Endothelial cell of umbilical vein (primary cell): ENCODE measurements around the gene WDPCP. TPM values are rescaled to one million over a fixed set of nuclear protein-coding genes. Genes with fewer than 3 reads are reported as not detected.

ENCODE experiments used
- BruUV-seq: library from RNA; stranded (reverse); fragments of 400-500 nt; replicated peaks from 2 replicates; lab custom pipeline; 2021; lab: Mats Ljungman, UMichigan
- CTCF ChIA-PET: fragments of 300-600, 350-600 bp; sonication (Branson Sonifier 250); formaldehyde crosslinking; loops from one replicate; lab custom pipeline; 2021; ENCODE audit warnings: antibody characterized with exemption, inconsistent platforms; lab: Charles Lee
- POLR2A ChIA-PET: fragments of 300-600, 350-600 bp; sonication (Branson Sonifier 250); formaldehyde crosslinking; loops from one replicate; lab custom pipeline; 2021; ENCODE audit warnings: antibody characterized with exemption, inconsistent platforms; lab: Charles Lee
- DNase-seq: peaks from one replicate; pipeline ENCODE4 v3.0.0-alpha.2; 2011; ENCODE audit warnings: low read depth, low spot score
- FAIRE-seq: peaks from 2 replicates; lab custom pipeline; 2011; peaks lifted over from hg19 to GRCh38; lab: Jason Lieb, UNC
- H2AFZ ChIP-seq: 2 replicates; pipeline ENCODE4 v1.6.0; 2012; ENCODE audit warnings: low read depth, low read length, control low read depth, inconsistent platforms
- H3K27ac ChIP-seq: 2 replicates; pipeline ENCODE4 v1.5.1; 2011; ENCODE audit warnings: low read depth, mild to moderate bottlenecking, control low read depth, low read length, moderate library complexity; ENCODE audit not compliant: insufficient read depth
- H3K27me3 ChIP-seq, 2 experiments: 2 replicates each; pipeline versions ENCODE4 v1.6.0 to v1.6.1; 2011; ENCODE audit warnings: low read length in 2 of 2, mixed read lengths in 1 of 2; ENCODE audit not compliant: control insufficient read depth in 2 of 2, insufficient read depth in 2 of 2
- H3K36me3 ChIP-seq, 2 experiments: 2 replicates in 1 of 2; 3 replicates in 1 of 2; pipeline ENCODE4 v1.5.1; 2011; ENCODE audit warnings: low read length in 2 of 2, mild to moderate bottlenecking in 1 of 2, moderate library complexity in 1 of 2; ENCODE audit not compliant: control insufficient read depth in 2 of 2, insufficient read depth in 2 of 2; ENCODE audit errors: extremely low read depth in 1 of 2
- H3K4me1 ChIP-seq: 3 replicates; pipeline ENCODE4 v1.5.1; 2011; ENCODE audit warnings: mild to moderate bottlenecking, low read length; ENCODE audit not compliant: control insufficient read depth, insufficient read depth; ENCODE audit errors: extremely low read depth
- H3K4me2 ChIP-seq: 2 replicates; pipeline ENCODE4 v1.6.1; 2011; ENCODE audit warnings: low read length, control low read depth, mixed read lengths; ENCODE audit not compliant: insufficient read depth
- H3K4me3 ChIP-seq, 3 experiments: fragments of 200-600 bp in 1 of 3; sonication (generic), shearing (Covaris generic) in 1 of 3; replicated peaks in 1 of 3; 2 replicates each; pipeline ENCODE4 v1.5.1; 2011 to 2016; ENCODE audit warnings: control low read depth in 3 of 3, low read length in 3 of 3, mild to moderate bottlenecking in 2 of 3, inconsistent platforms in 1 of 3, low read depth in 1 of 3, moderate library complexity in 1 of 3; ENCODE audit not compliant: insufficient read depth in 1 of 3
- H3K79me2 ChIP-seq: 2 replicates; pipeline ENCODE4 v1.6.0; 2012; ENCODE audit warnings: low read length, inconsistent platforms; ENCODE audit not compliant: control insufficient read depth, insufficient read depth
- H3K9ac ChIP-seq: replicated peaks from 2 replicates; pipeline ENCODE3; 2011; ENCODE audit warnings: low read length, control low read depth; ENCODE audit not compliant: insufficient read depth; ENCODE audit errors: extremely low read depth
- H3K9me1 ChIP-seq: replicated peaks from 3 replicates; pipeline ENCODE4 v1.6.0; 2011; ENCODE audit warnings: mild to moderate bottlenecking, low read length; ENCODE audit not compliant: control insufficient read depth, insufficient read depth; ENCODE audit errors: extremely low read depth
- H3K9me3 ChIP-seq: replicated peaks from 2 replicates; pipeline ENCODE4 v1.5.1; 2012; ENCODE audit warnings: low read length, inconsistent platforms; ENCODE audit not compliant: control insufficient read depth, insufficient read depth
- H4K20me1 ChIP-seq: replicated peaks from 2 replicates; pipeline ENCODE3; 2011; ENCODE audit warnings: mild to moderate bottlenecking, low read length; ENCODE audit not compliant: control insufficient read depth, insufficient read depth; ENCODE audit errors: extremely low read depth
- CTCF ChIP-seq, 2 donors: IDR thresholded peaks; 1 replicate in 1 of 2; 2 replicates in 1 of 2; pipeline ENCODE4 v1.5.1; 2011; ENCODE audit warnings: low read length in 2 of 2, mild to moderate bottlenecking in 2 of 2, moderate library complexity in 2 of 2, control low read depth in 1 of 2, inconsistent platforms in 1 of 2, low read depth in 1 of 2; ENCODE audit not compliant: insufficient read depth in 1 of 2; ENCODE audit errors: extremely low read depth in 1 of 2
- EZH2 ChIP-seq: IDR thresholded peaks from 2 replicates; pipeline ENCODE4 v1.6.1; 2012; ENCODE audit warnings: borderline replicate concordance, low read depth, mild to moderate bottlenecking, moderate library complexity, low read length, inconsistent platforms; ENCODE audit not compliant: severe bottlenecking
- FOS ChIP-seq: IDR thresholded peaks from 2 replicates; pipeline ENCODE4 v1.6.1; 2011; ENCODE audit warnings: mild to moderate bottlenecking, low read length, moderate library complexity, borderline replicate concordance; ENCODE audit not compliant: insufficient read depth
- GATA2 ChIP-seq: IDR thresholded peaks from 2 replicates; pipeline ENCODE4 v1.7.0; 2011; ENCODE audit warnings: low read depth, mild to moderate bottlenecking, moderate library complexity, mixed read lengths, low read length; ENCODE audit not compliant: insufficient read length, insufficient read depth
- JUN ChIP-seq: IDR thresholded peaks from 2 replicates; pipeline ENCODE4 v1.6.1; 2011; ENCODE audit warnings: borderline replicate concordance, low read depth; ENCODE audit not compliant: insufficient read length, insufficient read depth
- MAX ChIP-seq: IDR thresholded peaks from 2 replicates; pipeline ENCODE4 v1.6.1; 2011; ENCODE audit not compliant: insufficient read depth, insufficient read length
- MYC ChIP-seq: IDR thresholded peaks from one replicate; pipeline ENCODE4 v1.6.1; 2011; ENCODE audit warnings: mild to moderate bottlenecking, low read depth, low read length
- POLR2A ChIP-seq: IDR thresholded peaks from 2 replicates; pipeline ENCODE4 v1.6.1; 2012; ENCODE audit warnings: low read depth, mild to moderate bottlenecking, control low read depth, low read length
- POLR2AphosphoS5 ChIP-seq: IDR thresholded peaks from 2 replicates; pipeline ENCODE4 v1.6.1; 2012; ENCODE audit warnings: low read depth, mild to moderate bottlenecking, control low read depth, low read length, moderate library complexity; ENCODE audit not compliant: insufficient read depth
- dilution Hi-C: fragments of 300-500 bp; cut with MboI; formaldehyde crosslinking; loops from one replicate; pipeline ENCODE4 v1.15.0; 2019; ENCODE audit warnings: low sequenced_read_pairs; ENCODE audit not compliant: extremely low pct_ligation_motif_present
- intact Hi-C: fragments of 100-400 bp; cut with micrococcal nuclease; formaldehyde crosslinking; loops from one replicate; pipeline ENCODE4 v1.10.0; 2022
- polyA plus RNA-seq, 4 experiments: library from polyadenylated mRNA; depleted of rRNA in 3 of 4; stranded (reverse) in 3 of 4; unstranded in 1 of 4; fragments of >200 nt; gene quantifications; 2 replicates each; pipeline versions ENCODE4 v1.2.1 to v1.2.3, GENCODE V29; 2011 to 2012; ENCODE audit warnings: missing spikeins in 1 of 4
- total RNA-seq: library from RNA; stranded (reverse); gene quantifications from 2 replicates; pipeline ENCODE4 v1.2.3, GENCODE V29; 2021

The WDPCP gene
- total and polyA plus RNA-seq, 2 donors (not counting 3 experiments of a cell fraction or from before 2014, with no cell fraction given) = 4.0 to 8.8 TPM

- Histone ChIP-seq H2AFZ (no peak overlapping the region), H3K27ac (no peak overlapping the region), H3K27me3 (no peaks in the 10 kb centered on the region), H3K9me3 (peaks cover 4% of the 10 kb centered on the region), H3K4me2 (no peak overlapping the region), H3K36me3 (no peaks in the 10 kb centered on the region), H3K4me1 (no peaks in the 10 kb centered on the region), H4K20me1 (no peaks in the 10 kb centered on the region), H3K9me1 (no peaks in the 10 kb centered on the region), H3K4me3 (no peak overlapping the region), H3K9ac (no peak overlapping the region), H3K79me2 (no peaks in the 10 kb centered on the region)
- no TSS peak for BruUV-seq
- ChIA-PET POLR2A (no interaction called here), CTCF (no interaction called here)
- DNase-seq (no peak), FAIRE-seq (no peak)
- dilution Hi-C loops = no loop called here
- TF ChIP-seq JUN (no peak), MYC (no peak), POLR2A (no peak), POLR2AphosphoS5 (no peak), FOS (no peak), MAX (no peak)
- intact Hi-C loops = no loop called here
Measured at GRCh38 chr2:63345285-63345633, 243.0 kb downstream of the WDPCP start.

- intact Hi-C loops = no loop called here
- no TSS peak for BruUV-seq
- FAIRE-seq = no peak
Measured at GRCh38 chr2:63344575-63345284, 243.5 kb downstream of the WDPCP start.

More at GRCh38 chr2:63344575-63345284, 243.5 kb downstream of the WDPCP start:
- Histone ChIP-seq H3K9ac (no peak overlapping the region), H4K20me1 (no peaks in the 10 kb centered on the region), H3K36me3 (no peaks in the 10 kb centered on the region), H3K79me2 (no peaks in the 10 kb centered on the region), H3K4me3 (no peak overlapping the region), H3K4me1 (no peaks in the 10 kb centered on the region), H3K27ac (no peak overlapping the region), H3K4me2 (no peak overlapping the region), H3K27me3 (no peaks in the 10 kb centered on the region), H2AFZ (no peak overlapping the region), H3K9me1 (no peaks in the 10 kb centered on the region), H3K9me3 (peaks cover 4% of the 10 kb centered on the region)
- TF ChIP-seq MAX (no peak), JUN (no peak), GATA2 (no peak), POLR2A (no peak), MYC (no peak), EZH2 (no peak), FOS (no peak), CTCF (IDR thresholded peaks at IDR 0.05; ENCODE audit: extremely low read depth in 1 of 2, insufficient read depth in 1 of 2, low read depth in 1 of 2, low read length in 2 of 2) (no peak), POLR2AphosphoS5 (no peak)
- POLR2A ChIA-PET = no interaction called here
- CTCF ChIA-PET = no interaction called here
- dilution Hi-C loops = no loop called here
- no peak for DNase-seq
